ENCODE data around the gene TAF3.

TAF3 gene

GRCh38 chr10:7813481-7813880 lies 4.8 kb upstream of the TAF3 start:
- no peak for FAIRE-seq

- FAIRE-seq: no peak
Observed at GRCh38 chr10:7817576-7817975, 729 bp upstream of the TAF3 start.

- no peak for FAIRE-seq
Observed at GRCh38 chr10:7817984-7818294, 366 bp upstream of the TAF3 start.

GRCh38 chr10:7819121-7819460 lies 786 bp downstream of the TAF3 start:
- no peak for FAIRE-seq

- no peak for FAIRE-seq
Observed at GRCh38 chr10:7824251-7824650, 5.9 kb downstream of the TAF3 start.

GRCh38 chr10:7826971-7827370 lies 8.7 kb downstream of the TAF3 start:
- no peak for FAIRE-seq

GRCh38 chr10:7829289-7829834 lies 11.1 kb downstream of the TAF3 start:
- FAIRE-seq: no peak

- FAIRE-seq: no peak
Observed at GRCh38 chr10:7832060-7832459, 13.8 kb downstream of the TAF3 start.

GRCh38 chr10:7833210-7833609 lies 14.9 kb downstream of the TAF3 start:
- no peak for FAIRE-seq

- FAIRE-seq: no peak
Observed at GRCh38 chr10:7834262-7834661, 16.0 kb downstream of the TAF3 start.

- FAIRE-seq: no peak
Observed at GRCh38 chr10:7836571-7836970, 18.3 kb downstream of the TAF3 start.

- peak; percentile 78 for FAIRE-seq
Observed at GRCh38 chr10:7846591-7846990, 28.3 kb downstream of the TAF3 start.

- FAIRE-seq: no peak
Observed at GRCh38 chr10:7853226-7853842, 35.0 kb downstream of the TAF3 start.

GRCh38 chr10:7853890-7854289 lies 35.6 kb downstream of the TAF3 start:
- FAIRE-seq: no peak

GRCh38 chr10:7855205-7855604 lies 36.9 kb downstream of the TAF3 start:
- no peak for FAIRE-seq

- no peak for FAIRE-seq
Observed at GRCh38 chr10:7856678-7857077, 38.4 kb downstream of the TAF3 start.

- no peak for FAIRE-seq
Observed at GRCh38 chr10:7857262-7857661, 39.0 kb downstream of the TAF3 start.

GRCh38 chr10:7861509-7862120 lies 43.3 kb downstream of the TAF3 start:
- FAIRE-seq: no peak

- no peak for FAIRE-seq
Observed at GRCh38 chr10:7862121-7862514, 43.8 kb downstream of the TAF3 start.

- FAIRE-seq: no peak
Observed at GRCh38 chr10:7866176-7866575, 47.9 kb downstream of the TAF3 start.

- FAIRE-seq: peak; percentile 99
Observed at GRCh38 chr10:7872041-7872442, 53.7 kb downstream of the TAF3 start.

- FAIRE-seq: no peak
Observed at GRCh38 chr10:7874864-7875263, 56.6 kb downstream of the TAF3 start.

GRCh38 chr10:7876541-7877127 lies 58.3 kb downstream of the TAF3 start:
- no peak for FAIRE-seq

GRCh38 chr10:7881119-7881518 lies 62.8 kb downstream of the TAF3 start:
- no peak for FAIRE-seq

- no peak for FAIRE-seq
Observed at GRCh38 chr10:7886056-7886455, 67.8 kb downstream of the TAF3 start.

Measured in islet of Langerhans (tissue), 1 donor.